ENCODE data around the gene PGLYRP1. TPM values are rescaled to one million over a fixed set of nuclear protein-coding genes. Genes with fewer than 3 reads are reported as not detected.

The PGLYRP1 gene
- total RNA-seq, 4 donors from 2014 or later: not detected

GRCh38 chr19:46042252-46042883 is 19.5 kb upstream of the PGLYRP1 start:
- intact Hi-C loops (cut with DNase I; ENCODE audit: low total_unique reads) (no loop called here), in situ Hi-C loops (cut with MboI; ENCODE audit: low pct_ligation_motif_present in 1 of 4, low pct_unique_long_range_greater_than_20kb in 1 of 4, low sequenced_read_pairs in 3 of 4) (no loop called here)
- Histone ChIP-seq H3K36me3 (no peaks in the 10 kb centered on the region), H3K4me1 (peaks cover 0 to 5% (median 3%) of the 10 kb centered on the region in 4 donors), H3K27ac (no peak overlapping the region), H3K4me3 (no peak overlapping the region), H3K27me3 (peaks cover 15% of the 10 kb centered on the region), H3K9me3 (no peaks in the 10 kb centered on the region)
- TF ChIP-seq POLR2A (IDR thresholded peaks at IDR 0.05) (no peak), CTCF (IDR thresholded peaks at IDR 0.05) (no peak), POLR2AphosphoS5 (IDR thresholded peaks at IDR 0.05) (no peak), EP300 (IDR thresholded peaks at IDR 0.05; ENCODE audit: low read depth) (no peak)
- 40 to 51% methylated on average over 1 to 5 of the region's 5 CpGs for WGBS, 2 donors (ENCODE audit: low coverage in 1 of 2)
- no peak for DNase-seq

DNA sequence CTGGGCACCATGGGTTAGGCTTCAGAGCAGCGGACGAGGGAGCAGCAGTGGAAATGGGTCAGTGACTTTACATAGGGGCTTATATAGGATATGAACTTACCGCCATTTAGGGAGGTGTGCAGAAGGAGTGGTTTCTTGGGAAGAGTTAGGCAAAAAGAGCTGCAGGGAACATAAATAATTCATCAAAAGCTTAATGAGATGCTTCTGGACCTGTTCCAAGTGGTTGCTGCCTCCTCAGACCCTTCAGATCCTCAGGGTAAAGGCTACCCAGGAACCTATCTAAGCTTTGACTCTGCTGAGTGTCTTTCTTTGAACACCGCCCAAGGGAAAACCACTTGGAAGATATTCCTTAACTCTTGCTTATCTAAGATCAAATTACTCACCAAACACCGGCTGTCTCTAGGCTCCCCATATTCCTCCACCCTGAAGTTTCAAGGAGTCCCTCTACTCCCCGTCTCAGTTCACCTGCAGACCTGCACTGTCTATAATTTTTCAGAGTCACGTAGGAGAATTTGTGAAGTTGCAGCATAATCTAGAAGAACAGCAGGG is 18.2 kb upstream of the PGLYRP1 start, which contains the start of gene IGFL4:
TSS of gene IGFL4 (minus strand) at position 51 of the 549 bp plus-strand sequence. CDS start at position 11, 40 bp downstream.
- Histone ChIP-seq H3K36me3 (no peaks in the 10 kb centered on the region), H3K9me3 (no peaks in the 10 kb centered on the region), H3K27ac (no peak within 1 kb of the TSS), H3K4me1 (peaks cover 0 to 5% (median 3%) of the 10 kb centered on the region in 4 donors), H3K4me3 (no peak within 1 kb of the TSS), H3K27me3 (peaks cover 7% of the 10 kb centered on the region)
- DNase-seq: no peak
- TF ChIP-seq CTCF (IDR thresholded peaks at IDR 0.05) (no peak), POLR2AphosphoS5 (IDR thresholded peaks at IDR 0.05) (no peak), EP300 (IDR thresholded peaks at IDR 0.05; ENCODE audit: low read depth) (no peak), POLR2A (IDR thresholded peaks at IDR 0.05) (no peak)
- intact Hi-C loops (cut with DNase I; ENCODE audit: low total_unique reads) (no loop called here), in situ Hi-C loops (cut with MboI; ENCODE audit: low pct_ligation_motif_present in 1 of 4, low pct_unique_long_range_greater_than_20kb in 1 of 4, low sequenced_read_pairs in 3 of 4) (no loop called here)
- 54 to 67% methylated on average over 2 to 7 of the region's 7 CpGs for WGBS, 2 donors (ENCODE audit: low coverage in 1 of 2)

- H3K27me3 ChIP-seq: peaks cover 7% of the 10 kb centered on the region
- intact Hi-C loops (cut with DNase I; ENCODE audit: low total_unique reads): no loop called here
- 74% methylated on average over 6 of the region's 6 CpGs; no CpG with 5 or more reads in 1 of the 2 donors for WGBS, 2 donors (ENCODE audit: low coverage in 1 of 2)
- no peak overlapping the region for H3K4me3 ChIP-seq
- peaks cover 0 to 5% (median 3%) of the 10 kb centered on the region in 4 donors for H3K4me1 ChIP-seq
- TF ChIP-seq CTCF (IDR thresholded peaks at IDR 0.05) (no peak), POLR2A (IDR thresholded peaks at IDR 0.05) (no peak)
- H3K36me3 ChIP-seq: no peaks in the 10 kb centered on the region
- H3K27ac ChIP-seq: no peak overlapping the region
- H3K9me3 ChIP-seq: no peaks in the 10 kb centered on the region
- DNase-seq: no peak
- in situ Hi-C loops (cut with MboI; ENCODE audit: low pct_ligation_motif_present in 1 of 4, low pct_unique_long_range_greater_than_20kb in 1 of 4, low sequenced_read_pairs in 3 of 4): no loop called here
Measured at GRCh38 chr19:46040125-46040524, 17.3 kb upstream of the PGLYRP1 start.

DNA sequence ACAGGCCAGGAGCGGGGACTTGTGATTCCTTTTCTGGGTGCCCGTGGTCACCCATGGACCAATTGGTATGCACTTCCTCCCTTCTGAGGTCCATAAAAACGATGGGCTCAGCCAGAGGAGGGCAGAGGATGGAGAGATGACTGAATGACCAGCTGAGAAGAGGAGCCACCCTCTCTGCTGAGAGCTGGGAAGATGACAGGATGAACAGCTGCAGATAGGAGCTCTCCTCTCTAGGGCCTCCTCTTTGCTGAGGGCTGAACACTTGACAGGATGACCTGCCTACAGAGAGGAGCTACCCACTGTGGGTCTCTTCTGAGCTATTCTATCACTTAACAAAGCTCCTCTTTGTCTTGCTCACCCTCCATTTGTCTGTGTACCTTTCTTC is 13.9 kb upstream of the PGLYRP1 start:
- no peaks in the 10 kb centered on the region for H3K9me3 ChIP-seq
- in situ Hi-C loops (cut with MboI; ENCODE audit: low pct_ligation_motif_present in 1 of 4, low pct_unique_long_range_greater_than_20kb in 1 of 4, low sequenced_read_pairs in 3 of 4) (no loop called here), intact Hi-C loops (cut with DNase I; ENCODE audit: low total_unique reads) (no loop called here)
- TF ChIP-seq POLR2A (IDR thresholded peaks at IDR 0.05): no peak
- no peak for TF ChIP-seq CTCF (IDR thresholded peaks at IDR 0.05)
- TF ChIP-seq EP300 (IDR thresholded peaks at IDR 0.05; ENCODE audit: low read depth): no peak
- TF ChIP-seq POLR2AphosphoS5 (IDR thresholded peaks at IDR 0.05): no peak
- H3K4me3 ChIP-seq: no peak overlapping the region
- DNase-seq: no peak
- 58% methylated on average over 3 of the region's 3 CpGs; no CpG with 5 or more reads in 1 of the 2 donors for WGBS, 2 donors (ENCODE audit: low coverage in 1 of 2)
- no peaks in the 10 kb centered on the region for H3K27me3 ChIP-seq
- peaks cover 0 to 5% (median 3%) of the 10 kb centered on the region in 4 donors for H3K4me1 ChIP-seq
- no peaks in the 10 kb centered on the region for H3K36me3 ChIP-seq
- H3K27ac ChIP-seq: no peak overlapping the region

Data from transverse colon (tissue), 4 donors.